Purkinje cell (primary cell): ENCODE results near the gene KRTAP10-3. TPM values are rescaled to one million over a fixed set of nuclear protein-coding genes. Genes with fewer than 3 reads are reported as not detected.

Source experiments
- polyA plus RNA-seq: library from polyadenylated mRNA; unstranded; fragments of >200 nt; fragmentation: Nextera tagmentation; gene quantifications from 2 replicates; pipeline ENCODE4 v1.2.1, GENCODE V29; 2014

Gene KRTAP10-3, protein sequence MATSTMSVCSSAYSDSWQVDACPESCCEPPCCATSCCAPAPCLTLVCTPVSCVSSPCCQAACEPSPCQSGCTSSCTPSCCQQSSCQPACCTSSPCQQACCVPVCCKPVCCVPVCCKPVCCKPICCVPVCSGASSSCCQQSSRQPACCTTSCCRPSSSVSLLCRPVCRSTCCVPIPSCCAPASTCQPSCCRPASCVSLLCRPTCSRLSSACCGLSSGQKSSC
- not detected in 2 replicates for polyA plus RNA-seq

DNA sequence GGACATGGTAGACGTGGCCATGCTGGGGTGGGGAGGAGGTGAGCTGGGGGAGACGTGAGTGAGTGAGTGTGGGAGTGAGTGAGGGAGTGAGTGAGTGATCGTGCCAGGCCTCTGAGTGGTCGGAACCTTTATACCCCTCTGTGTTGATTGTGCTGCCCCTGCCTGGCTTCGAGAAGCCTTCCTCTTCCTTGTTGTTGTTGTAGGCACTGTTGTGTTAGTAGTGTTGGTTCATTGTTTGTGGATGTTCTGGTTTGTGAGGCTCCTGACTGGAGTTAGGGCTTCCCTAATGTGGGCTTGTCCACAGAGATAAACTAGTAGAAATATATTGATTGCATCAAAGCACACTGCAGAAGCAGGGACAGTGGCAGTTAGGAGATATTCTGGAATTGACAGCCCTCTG lies at the start of gene KRTAP10-3:
Gene KRTAP10-3, minus strand, starts transcription at position 101 of the 400 bp plus-strand sequence. Its CDS starts 80 bp downstream, at position 21.

DNA sequence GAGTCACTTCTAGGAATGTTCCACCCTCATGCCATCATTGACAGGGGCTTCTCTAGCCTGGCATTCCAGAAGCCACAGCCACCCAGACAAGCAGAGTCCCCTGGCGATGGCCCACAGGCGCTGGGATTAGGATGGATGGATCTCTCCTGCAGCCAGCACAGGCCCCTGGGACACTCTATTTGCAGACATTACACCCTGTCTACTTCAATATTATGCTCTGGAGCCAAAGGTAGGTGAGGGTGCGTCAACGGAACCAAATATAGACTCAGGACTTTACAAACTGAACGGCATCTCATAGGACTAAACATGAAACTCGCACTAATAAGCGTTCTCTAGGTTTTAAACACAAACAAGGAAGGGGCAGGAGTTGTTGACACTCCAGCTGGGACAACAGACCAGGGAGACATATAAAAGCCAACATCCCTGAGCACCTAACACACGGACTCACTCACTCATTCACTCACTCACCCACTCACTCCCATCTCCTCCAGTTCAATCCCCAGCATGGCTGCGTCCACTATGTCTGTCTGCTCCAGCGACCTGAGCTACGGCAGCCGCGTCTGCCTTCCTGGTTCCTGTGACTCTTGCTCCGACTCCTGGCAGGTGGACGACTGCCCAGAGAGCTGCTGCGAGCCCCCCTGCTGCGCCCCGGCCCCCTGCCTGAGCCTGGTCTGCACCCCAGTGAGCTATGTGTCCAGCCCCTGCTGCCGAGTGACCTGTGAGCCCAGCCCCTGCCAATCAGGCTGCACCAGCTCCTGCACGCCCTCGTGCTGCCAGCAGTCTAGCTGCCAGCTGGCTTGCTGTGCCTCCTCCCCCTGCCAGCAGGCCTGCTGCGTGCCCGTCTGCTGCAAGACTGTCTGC lies 41.8 kb upstream of the KRTAP10-3 start, which contains the start of gene KRTAP10-7:
Gene KRTAP10-7, plus strand, starts transcription at position 480 of the 861 bp plus-strand sequence. Its CDS starts 25 bp downstream, at position 505.

DNA sequence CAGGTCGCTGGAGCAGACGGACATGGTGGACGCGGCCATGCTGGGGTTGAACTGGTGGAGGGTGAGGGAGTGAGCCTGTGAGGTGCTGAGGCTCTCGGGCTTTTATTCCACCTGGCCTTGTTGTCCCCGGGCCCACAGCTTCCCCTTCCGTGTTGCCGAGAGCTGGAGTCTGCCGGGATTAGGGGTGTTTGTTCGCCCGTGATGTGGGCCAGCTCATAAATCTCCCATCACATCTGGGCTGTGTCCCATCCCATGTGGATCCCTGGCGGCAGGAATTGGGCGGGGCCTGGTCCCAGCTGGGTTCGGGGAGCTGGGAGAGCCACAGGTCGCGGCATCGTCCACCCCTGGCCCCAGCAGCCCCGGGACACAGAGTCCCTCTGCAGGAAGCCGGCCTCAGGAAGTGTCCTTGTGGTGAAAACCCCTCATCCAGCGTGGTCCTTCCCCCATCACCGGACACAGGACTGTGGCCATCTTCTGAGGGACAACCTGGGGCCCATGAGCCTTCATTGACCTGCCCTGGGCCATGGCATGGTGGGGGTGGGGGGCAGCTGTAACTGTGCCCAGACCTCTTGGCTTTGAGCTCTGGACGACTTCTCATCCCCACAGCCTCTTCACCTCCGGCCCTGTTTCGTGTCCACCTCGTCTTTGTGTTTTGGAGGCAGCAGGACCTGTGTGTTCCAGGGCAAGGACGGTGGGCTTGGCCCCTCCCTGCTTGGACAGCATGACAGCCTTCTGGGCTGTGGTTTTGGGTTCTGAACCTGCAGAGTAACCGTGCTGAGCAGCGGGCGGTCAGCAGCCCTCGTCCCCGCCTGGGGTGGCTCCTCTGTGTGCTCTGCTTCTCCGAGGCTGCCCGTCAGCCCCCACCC lies 34.1 kb upstream of the KRTAP10-3 start, which contains the start of gene KRTAP10-6:
Gene KRTAP10-6, minus strand, starts transcription at position 60 of the 866 bp plus-strand sequence. Its CDS starts 21 bp downstream, at position 39.

DNA sequence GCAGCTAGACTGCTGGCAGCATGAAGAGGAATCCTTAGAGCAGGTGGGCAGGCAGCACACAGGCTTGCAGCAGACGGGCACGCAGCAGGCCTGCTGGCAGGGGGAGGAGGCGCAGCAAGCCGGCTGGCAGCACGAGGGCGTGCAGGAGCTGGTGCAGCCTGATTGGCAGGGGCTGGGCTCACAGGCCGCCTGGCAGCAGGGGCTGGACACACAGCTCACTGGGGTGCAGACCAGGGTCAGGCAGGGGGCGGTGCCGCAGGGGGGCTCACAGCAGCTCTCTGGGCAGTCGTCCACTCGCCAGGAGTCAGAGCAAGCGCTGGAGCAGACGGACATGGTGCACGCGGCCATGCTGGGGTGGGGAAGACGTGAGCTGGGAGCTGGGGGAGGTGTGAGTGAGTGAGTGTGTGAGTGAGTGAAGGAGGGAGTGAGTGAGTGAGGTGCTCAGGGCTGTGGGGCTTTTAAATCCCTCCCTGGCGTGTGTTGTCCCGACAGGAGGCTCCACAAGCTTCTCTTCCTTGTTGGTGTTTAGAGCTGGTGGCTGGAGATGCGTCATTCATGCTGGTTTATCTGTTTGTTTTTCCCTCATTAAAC lies 21.7 kb upstream of the KRTAP10-3 start, which contains the start of gene KRTAP10-5:
Gene KRTAP10-5, minus strand, starts transcription at position 374 of the 591 bp plus-strand sequence. Its CDS starts 26 bp downstream, at position 348.

DNA sequence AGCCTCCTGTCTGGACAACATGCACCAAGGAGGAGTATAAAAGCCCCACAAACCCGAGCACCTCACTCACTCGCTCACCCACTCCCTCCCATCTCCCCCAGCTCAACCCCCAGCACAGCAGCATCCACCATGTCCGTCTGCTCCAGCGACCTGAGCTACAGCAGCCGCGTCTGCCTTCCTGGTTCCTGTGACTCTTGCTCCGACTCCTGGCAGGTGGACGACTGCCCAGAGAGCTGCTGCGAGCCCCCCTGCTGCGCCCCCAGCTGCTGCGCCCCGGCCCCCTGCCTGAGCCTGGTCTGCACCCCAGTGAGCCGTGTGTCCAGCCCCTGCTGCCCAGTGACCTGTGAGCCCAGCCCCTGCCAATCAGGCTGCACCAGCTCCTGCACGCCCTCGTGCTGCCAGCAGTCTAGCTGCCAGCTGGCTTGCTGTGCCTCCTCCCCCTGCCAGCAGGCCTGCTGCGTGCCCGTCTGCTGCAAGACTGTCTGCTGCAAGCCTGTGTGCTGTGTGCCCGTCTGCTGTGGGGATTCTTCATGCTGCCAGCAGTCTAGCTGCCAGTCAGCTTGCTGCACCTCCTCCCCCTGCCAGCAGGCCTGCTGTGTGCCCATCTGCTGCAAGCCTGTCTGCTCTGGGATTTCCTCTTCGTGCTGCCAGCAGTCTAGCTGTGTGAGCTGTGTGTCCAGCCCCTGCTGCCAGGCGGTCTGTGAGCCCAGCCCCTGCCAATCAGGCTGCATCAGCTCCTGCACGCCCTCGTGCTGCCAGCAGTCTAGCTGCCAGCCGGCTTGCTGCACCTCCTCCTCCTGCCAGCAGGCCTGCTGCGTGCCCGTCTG lies 15.2 kb upstream of the KRTAP10-3 start, which contains the start of gene KRTAP10-4:
Gene KRTAP10-4, plus strand, starts transcription at position 100 of the 827 bp plus-strand sequence. Its CDS starts 30 bp downstream, at position 130.

DNA sequence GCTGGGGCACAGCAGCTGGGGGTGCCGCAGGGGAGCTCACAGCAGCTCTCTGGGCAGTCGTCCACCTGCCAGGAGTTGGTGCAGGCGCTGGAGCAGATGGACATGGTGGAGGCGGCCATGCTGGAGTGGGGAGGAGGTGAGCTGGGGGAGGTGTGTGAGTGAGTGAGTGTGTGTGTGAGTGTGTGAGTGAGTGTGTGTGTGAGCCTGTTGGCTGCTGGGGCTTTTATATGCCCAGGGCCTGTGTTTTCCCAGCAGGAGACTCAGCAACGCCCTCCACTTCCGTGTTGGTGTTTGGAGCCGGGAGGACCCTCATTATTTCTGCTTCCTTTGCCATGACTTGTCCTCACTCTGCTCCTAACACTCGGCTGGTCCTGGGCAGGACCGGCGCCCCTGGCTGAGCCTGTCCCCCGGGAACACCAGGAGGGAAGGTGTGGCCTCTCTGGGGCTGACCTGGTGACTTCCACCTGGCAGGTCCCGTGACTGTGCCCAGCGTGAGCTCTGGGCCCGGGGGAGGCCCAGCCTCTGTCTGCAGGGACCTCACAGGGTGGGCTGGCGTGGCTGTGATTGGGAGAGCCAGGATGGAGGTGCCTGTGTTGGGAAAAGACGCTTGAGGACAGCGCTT lies 7.1 kb downstream of the KRTAP10-3 start, which contains the start of gene KRTAP10-2:
Gene KRTAP10-2, minus strand, starts transcription at position 166 of the 622 bp plus-strand sequence. Its CDS starts 47 bp downstream, at position 119.

DNA sequence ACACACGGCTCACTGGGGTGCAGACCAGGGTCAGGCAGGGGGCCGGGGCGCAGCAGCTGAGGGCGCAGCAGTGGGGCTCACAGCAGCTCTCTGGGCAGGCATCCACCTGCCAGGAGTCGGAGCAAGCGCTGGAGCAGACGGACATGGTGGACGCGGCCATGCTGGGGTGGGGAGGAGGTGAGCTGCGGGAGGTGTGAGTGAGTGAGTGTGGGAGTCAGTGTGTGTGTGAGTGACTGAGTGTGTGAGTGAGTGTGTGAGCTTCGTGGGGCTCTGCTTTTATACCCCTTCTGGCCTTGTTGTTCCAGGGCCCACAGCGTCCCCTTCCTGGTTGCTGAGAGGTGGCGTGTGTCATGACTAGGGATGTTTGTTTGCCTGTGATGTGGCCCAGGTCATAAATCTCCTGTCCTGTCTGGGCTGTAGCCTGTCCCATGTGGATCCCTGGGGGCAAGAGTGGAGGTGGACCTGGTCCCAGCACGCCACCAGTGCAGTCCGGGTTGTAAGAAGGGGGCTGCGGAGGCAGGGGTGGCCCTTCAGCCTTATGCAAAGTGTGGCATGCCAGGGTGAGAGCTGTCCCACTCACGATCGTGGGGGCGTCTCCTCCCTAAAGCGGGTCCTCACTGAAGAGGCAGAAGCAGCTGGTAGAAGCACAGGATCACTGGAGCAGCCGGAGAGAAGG lies 18.5 kb downstream of the KRTAP10-3 start, which contains the start of gene KRTAP10-1:
Gene KRTAP10-1, minus strand, starts transcription at position 205 of the 676 bp plus-strand sequence. Its CDS starts 45 bp downstream, at position 160.

Other genes with a start within 250 kb of the KRTAP10-3 start
- gene CFAP410, start 219.4 kb downstream of the KRTAP10-3 start, polyA plus RNA-seq = 0.74 and 5.1 TPM in 2 replicates
- gene TRPM2, start 205.2 kb downstream of the KRTAP10-3 start, polyA plus RNA-seq = 4.9 and 6.2 TPM in 2 replicates
- gene LRRC3, start 103.3 kb downstream of the KRTAP10-3 start, polyA plus RNA-seq = not detected in 2 replicates
- not detected in 2 replicates for gene KRTAP10-1, start 18.6 kb downstream of the KRTAP10-3 start, polyA plus RNA-seq
- gene KRTAP10-2, start 7.3 kb downstream of the KRTAP10-3 start, polyA plus RNA-seq = not detected in 2 replicates
- not detected in 2 replicates for gene KRTAP10-4, start 14.9 kb upstream of the KRTAP10-3 start, polyA plus RNA-seq
- not detected in 2 replicates for gene KRTAP10-5, start 21.8 kb upstream of the KRTAP10-3 start, polyA plus RNA-seq
- not detected in 2 replicates for gene KRTAP10-6, start 33.7 kb upstream of the KRTAP10-3 start, polyA plus RNA-seq
- not detected in 2 replicates for gene KRTAP10-7, start 41.8 kb upstream of the KRTAP10-3 start, polyA plus RNA-seq
- gene KRTAP10-8, start 53.3 kb upstream of the KRTAP10-3 start, polyA plus RNA-seq = not detected in 2 replicates
- gene KRTAP10-9, start 68.3 kb upstream of the KRTAP10-3 start, polyA plus RNA-seq = not detected in 2 replicates
- not detected in 2 replicates for gene KRTAP10-10, start 78.6 kb upstream of the KRTAP10-3 start, polyA plus RNA-seq
- gene KRTAP10-11, start 87.6 kb upstream of the KRTAP10-3 start, polyA plus RNA-seq = not detected in 2 replicates
- not detected in 2 replicates for gene KRTAP12-4, start 95.9 kb upstream of the KRTAP10-3 start, polyA plus RNA-seq
- not detected in 2 replicates for gene KRTAP12-3, start 99.1 kb upstream of the KRTAP10-3 start, polyA plus RNA-seq
- gene KRTAP12-2, start 108.1 kb upstream of the KRTAP10-3 start, polyA plus RNA-seq = not detected in 2 replicates
- gene KRTAP12-1, start 123.4 kb upstream of the KRTAP10-3 start, polyA plus RNA-seq = not detected in 2 replicates
- not detected in 2 replicates for gene KRTAP10-12, start 138.4 kb upstream of the KRTAP10-3 start, polyA plus RNA-seq
- not detected in 2 replicates for gene TSPEAR, start 152.8 kb upstream of the KRTAP10-3 start, polyA plus RNA-seq
- 18.6 and 38.5 TPM in 2 replicates for gene UBE2G2, start 243.0 kb upstream of the KRTAP10-3 start, polyA plus RNA-seq